Measurements from ENCODE around the gene EEF2KMT. TPM values are rescaled to one million over a fixed set of nuclear protein-coding genes. Genes with fewer than 3 reads are reported as not detected.

EEF2KMT gene
- total RNA-seq, 2 donors from 2014 or later = 4.4 to 6.0 TPM

DNA sequence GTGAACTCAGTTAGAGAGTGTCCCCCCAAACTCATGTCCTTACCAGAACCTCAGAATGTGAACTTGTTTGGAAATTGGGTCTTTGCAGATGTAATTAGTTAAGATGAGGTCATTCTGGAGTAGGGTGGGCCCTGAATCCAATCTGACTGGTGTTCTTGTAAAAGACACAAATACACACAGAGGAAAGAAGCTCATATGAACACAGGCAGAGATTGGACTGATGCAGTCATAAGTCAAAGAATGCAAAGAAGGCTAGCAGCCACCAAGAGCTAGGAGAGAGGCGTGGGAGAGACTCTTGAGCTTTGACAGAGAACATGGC, 61.7 kb downstream of the EEF2KMT start:
- DNase-seq = no peak
- no peaks in the 10 kb centered on the region for H3K9me3 ChIP-seq (ENCODE audit: control insufficient read depth, low read length, poor library complexity, severe bottlenecking)
- no peaks in the 10 kb centered on the region for H3K36me3 Mint-ChIP-seq (ENCODE audit: low read depth)
- no peak overlapping the region for H3K4me3 Mint-ChIP-seq
- H3K27ac Mint-ChIP-seq = peak overlapping the region; percentile 8
- no peak for ATAC-seq
- peaks cover 16% of the 10 kb centered on the region for H3K4me1 Mint-ChIP-seq
- H3K27me3 Mint-ChIP-seq = peaks cover under 1% of the 10 kb centered on the region

Other genes starting within 250 kb of the EEF2KMT start
- not detected for gene PPL, start 160.6 kb downstream of the EEF2KMT start, total RNA-seq
- 10 to 100 TPM in 1 of 2 donors, under 1 TPM in 1; 0.45 to 13.9 TPM for gene SEC14L5, start 139.5 kb downstream of the EEF2KMT start, total RNA-seq
- gene NAGPA, start 63.9 kb downstream of the EEF2KMT start, total RNA-seq = 10 to 100 TPM; 25.8 to 36.1 TPM
- not detected for gene C16orf89, start 31.8 kb downstream of the EEF2KMT start, total RNA-seq
- gene ALG1, start 26.0 kb downstream of the EEF2KMT start, total RNA-seq = 10 to 100 TPM; 10.0 to 10.3 TPM

Measured in T-helper 17 cell (primary cell).